Measurements from ENCODE around the gene PRKG1.

DNA sequence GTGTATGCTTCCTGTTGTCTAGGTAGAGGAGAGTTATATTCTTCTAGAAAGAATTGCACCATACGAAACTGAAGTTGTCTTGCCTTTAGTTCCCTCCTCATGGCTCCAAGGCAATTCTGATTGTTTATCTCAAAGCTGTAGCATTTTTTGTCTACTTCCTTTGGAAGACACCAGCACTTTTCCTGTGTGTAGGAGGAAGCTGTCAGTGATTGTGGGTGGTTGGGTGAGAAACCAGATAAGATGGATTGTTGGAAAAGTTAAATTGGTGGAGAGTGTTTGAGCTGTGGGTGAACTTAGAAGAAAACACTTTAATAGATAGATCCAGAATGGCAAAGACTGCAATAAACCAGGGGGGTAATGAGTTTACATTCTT lies 637.2 kb downstream of the PRKG1 start:
- TF ChIP-seq EZH2 (IDR thresholded peaks at IDR 0.05; ENCODE audit: insufficient read depth, poor library complexity, severe bottlenecking) = no peak
- TF ChIP-seq EZH2phosphoT487 (IDR thresholded peaks at IDR 0.05; ENCODE audit: insufficient read depth, low read depth) = no peak

Measured in GM23248 (cell line).